LHCN-M2 (cell line): ENCODE measurements around the gene LCMT1. TPM values are rescaled to one million over a fixed set of nuclear protein-coding genes. Genes with fewer than 3 reads are reported as not detected.
"Not testable (repeated sequence)": the region's sequence is repeated elsewhere in the genome, so short reads cannot be mapped to it uniquely, and the experiment has no call there.

ENCODE experiments used
- DNase-seq: peaks from one replicate; pipeline ENCODE4 v3.0.0-alpha.2; 2012; ENCODE audit warnings: low read depth
- total RNA-seq: library from RNA; depleted of rRNA; stranded (reverse); fragments of >200 nt; gene quantifications from 2 replicates; pipeline ENCODE4 v1.2.3, GENCODE V29; 2014

LCMT1 gene
- total RNA-seq, 1 experiment from 2014 or later = 40.9 TPM

- DNase-seq = no peak
These were observed 16.9 kb upstream of the LCMT1 start for GRCh38 chr16:25094596-25094995.

GRCh38 chr16:25095636-25096035 lies 15.9 kb upstream of the LCMT1 start:
- no peak for DNase-seq

GRCh38 chr16:25097276-25097975 lies 14.1 kb upstream of the LCMT1 start:
- DNase-seq = no peak

- no peak for DNase-seq
These were observed 11.0 kb upstream of the LCMT1 start for GRCh38 chr16:25100511-25100910.

GRCh38 chr16:25106567-25107465 lies 4.7 kb upstream of the LCMT1 start:
- DNase-seq = peak; percentile 82

- no peak for DNase-seq
These were observed 4.1 kb upstream of the LCMT1 start for GRCh38 chr16:25107466-25107792.

- no peak for DNase-seq
These were observed 3.5 kb upstream of the LCMT1 start for GRCh38 chr16:25108054-25108453.

- DNase-seq = peak; percentile 96
These were observed 1.9 kb upstream of the LCMT1 start for GRCh38 chr16:25109643-25110042.

GRCh38 chr16:25110387-25110947 lies 1.1 kb upstream of the LCMT1 start:
- DNase-seq = peak; percentile 5

GRCh38 chr16:25114121-25114520 lies 2.6 kb downstream of the LCMT1 start:
- no peak for DNase-seq

- DNase-seq = no peak
These were observed 7.5 kb downstream of the LCMT1 start for GRCh38 chr16:25118851-25119578.

- DNase-seq = no peak
These were observed 10.5 kb downstream of the LCMT1 start for GRCh38 chr16:25121824-25122600.

- no peak for DNase-seq
These were observed 13.0 kb downstream of the LCMT1 start for GRCh38 chr16:25124503-25124902.

GRCh38 chr16:25126086-25126666 lies 14.6 kb downstream of the LCMT1 start:
- not testable (repeated sequence) for DNase-seq

- peak; percentile 89 for DNase-seq
These were observed 15.3 kb downstream of the LCMT1 start for GRCh38 chr16:25126820-25127232.

- DNase-seq = not testable (repeated sequence)
These were observed 21.2 kb downstream of the LCMT1 start for GRCh38 chr16:25132751-25133150.

- DNase-seq = no peak
These were observed 22.7 kb downstream of the LCMT1 start for GRCh38 chr16:25134166-25134700.

- DNase-seq = peak; percentile 52
These were observed 23.8 kb downstream of the LCMT1 start for GRCh38 chr16:25135254-25135878.

GRCh38 chr16:25138130-25138529 lies 26.6 kb downstream of the LCMT1 start:
- DNase-seq = no peak

- no peak for DNase-seq
These were observed 28.9 kb downstream of the LCMT1 start for GRCh38 chr16:25140459-25140858.
